ENCODE results near the gene HDAC4.

The HDAC4 gene

DNA sequence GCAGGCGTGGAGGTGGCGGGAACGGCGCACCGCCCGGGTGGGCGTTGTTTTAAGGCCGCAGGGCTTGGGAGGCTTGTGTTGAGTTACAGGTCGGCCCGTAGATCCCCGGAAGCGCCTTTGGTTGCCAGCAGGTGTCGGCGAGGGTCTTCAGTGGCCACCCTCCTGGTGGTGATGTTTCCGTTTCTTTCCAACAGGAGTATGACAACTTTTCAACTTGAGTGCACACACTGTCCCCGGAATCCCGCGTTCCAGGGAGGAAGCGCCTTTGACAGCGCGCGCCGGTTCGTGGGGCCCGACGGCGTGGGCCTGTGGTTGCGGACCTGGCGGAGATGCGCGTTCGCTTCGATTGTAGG is 1.0 kb upstream of the HDAC4 start:
- no peak for DNase-seq (ENCODE audit: low spot score)
- peak overlapping the region; percentile 96 to 100 for H3K27ac ChIP-seq
- TF ChIP-seq, protein P1, sequence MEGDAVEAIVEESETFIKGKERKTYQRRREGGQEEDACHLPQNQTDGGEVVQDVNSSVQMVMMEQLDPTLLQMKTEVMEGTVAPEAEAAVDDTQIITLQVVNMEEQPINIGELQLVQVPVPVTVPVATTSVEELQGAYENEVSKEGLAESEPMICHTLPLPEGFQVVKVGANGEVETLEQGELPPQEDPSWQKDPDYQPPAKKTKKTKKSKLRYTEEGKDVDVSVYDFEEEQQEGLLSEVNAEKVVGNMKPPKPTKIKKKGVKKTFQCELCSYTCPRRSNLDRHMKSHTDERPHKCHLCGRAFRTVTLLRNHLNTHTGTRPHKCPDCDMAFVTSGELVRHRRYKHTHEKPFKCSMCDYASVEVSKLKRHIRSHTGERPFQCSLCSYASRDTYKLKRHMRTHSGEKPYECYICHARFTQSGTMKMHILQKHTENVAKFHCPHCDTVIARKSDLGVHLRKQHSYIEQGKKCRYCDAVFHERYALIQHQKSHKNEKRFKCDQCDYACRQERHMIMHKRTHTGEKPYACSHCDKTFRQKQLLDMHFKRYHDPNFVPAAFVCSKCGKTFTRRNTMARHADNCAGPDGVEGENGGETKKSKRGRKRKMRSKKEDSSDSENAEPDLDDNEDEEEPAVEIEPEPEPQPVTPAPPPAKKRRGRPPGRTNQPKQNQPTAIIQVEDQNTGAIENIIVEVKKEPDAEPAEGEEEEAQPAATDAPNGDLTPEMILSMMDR (IDR thresholded peaks at IDR 0.05): no peak
- H3K4me3 ChIP-seq: peak overlapping the region; percentile 79

- Histone ChIP-seq H3K27ac (peak overlapping the region; percentile 96 to 100), H3K4me3 (peak overlapping the region; percentile 92)
- peak; percentile 100 for DNase-seq (ENCODE audit: low spot score)
- TF ChIP-seq, protein P1 (IDR thresholded peaks at IDR 0.05): no peak
These were observed 454 bp upstream of the HDAC4 start for GRCh38 chr2:239401067-239401880.

DNA sequence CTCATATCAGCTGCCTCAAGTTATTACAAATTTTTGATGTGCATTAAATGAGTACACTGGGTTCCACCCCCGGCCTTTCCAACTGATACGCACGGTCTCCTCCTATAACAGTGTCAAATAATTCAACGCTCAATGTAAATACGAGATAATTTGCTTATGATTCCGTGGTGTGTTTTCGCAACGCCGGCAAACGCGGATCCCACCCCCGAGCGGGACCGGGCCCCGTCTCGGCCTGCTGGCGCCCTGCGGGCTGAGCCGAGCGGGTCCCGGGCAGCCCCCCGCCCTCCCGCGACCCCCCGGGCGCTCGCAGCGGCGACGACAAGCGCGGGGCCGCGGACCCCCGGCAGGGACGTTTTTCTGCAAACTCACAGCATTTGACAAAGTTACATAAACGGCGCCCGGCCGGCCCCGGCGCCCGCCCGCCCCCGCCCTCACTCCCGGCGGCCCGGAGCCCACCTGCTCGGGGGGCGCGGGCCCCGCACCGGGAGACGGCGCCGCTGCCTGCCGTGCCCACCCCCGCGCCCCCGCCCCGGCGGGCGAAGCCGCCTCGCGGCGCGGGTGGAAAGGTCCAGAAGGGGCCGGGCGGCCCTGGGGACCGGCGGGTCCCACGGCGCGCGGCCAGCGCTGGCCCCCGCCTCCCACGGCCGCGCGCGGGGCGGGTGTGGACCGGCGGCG is 762 bp downstream of the HDAC4 start:
- TF ChIP-seq, protein P1 (IDR thresholded peaks at IDR 0.05): no peak
- DNase-seq (ENCODE audit: low spot score): peak; percentile 73
- Histone ChIP-seq H3K27ac (peak overlapping the region; percentile 23 to 93), H3K4me3 (peak overlapping the region; percentile 92)

DNA sequence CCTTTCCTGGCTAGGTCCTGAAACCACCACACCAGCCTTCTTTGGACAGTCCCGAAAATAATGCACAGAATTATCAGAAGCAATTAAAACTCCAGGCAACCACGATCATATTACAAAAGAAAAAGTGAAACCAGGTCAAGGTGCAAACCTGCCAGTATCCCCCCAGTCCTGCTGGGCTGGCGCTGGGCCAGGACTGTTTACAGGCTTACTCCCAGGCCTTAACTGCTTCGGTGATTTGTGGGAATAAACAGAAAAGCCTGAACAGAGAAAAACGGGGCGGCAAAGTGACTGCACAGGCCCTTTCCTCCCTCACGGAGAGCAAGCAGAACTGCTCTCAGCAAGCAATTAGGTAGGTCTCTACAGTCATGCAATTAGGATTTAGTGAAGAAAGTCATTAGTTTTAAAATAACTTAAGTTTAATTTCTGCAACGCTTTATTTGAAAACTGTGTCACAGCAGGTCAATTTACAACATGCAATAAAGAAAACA is 1.3 kb downstream of the HDAC4 start:
- Histone ChIP-seq H3K27ac (peak overlapping the region in 1 of 2 donors; percentile 23), H3K4me3 (peak overlapping the region; percentile 92)
- peak; percentile 77 for DNase-seq (ENCODE audit: low spot score)
- TF ChIP-seq, protein P1 (IDR thresholded peaks at IDR 0.05): no peak

GRCh38 chr2:239398521-239398921 is 2.3 kb downstream of the HDAC4 start:
- Histone ChIP-seq H3K4me3 (no peak overlapping the region), H3K27ac (no peak overlapping the region)
- TF ChIP-seq, protein P1 (IDR thresholded peaks at IDR 0.05): no peak
- DNase-seq (ENCODE audit: low spot score): peak; percentile 72

GRCh38 chr2:239397931-239398471 is 2.8 kb downstream of the HDAC4 start:
- no peak overlapping the region for H3K4me3 ChIP-seq
- TF ChIP-seq, protein P1 (IDR thresholded peaks at IDR 0.05): no peak
- H3K27ac ChIP-seq: no peak overlapping the region
- peak; percentile 60 for DNase-seq (ENCODE audit: low spot score)

Measured in coronary artery (tissue), 2 donors.